Nephron progenitor cell (in vitro differentiated cells): ENCODE measurements around the gene LLGL1.

ENCODE experiments used
- DNase-seq: peaks from one replicate; pipeline ENCODE4 v3.0.0; 2021
- H3K27ac Mint-ChIP-seq: 2 replicates; pipeline ENCODE4 v1.8.0; 2021; ENCODE audit warnings: mild to moderate bottlenecking, moderate library complexity, mixed read lengths
- H3K27me3 Mint-ChIP-seq: 2 replicates; pipeline ENCODE4 v1.8.0; 2021; ENCODE audit warnings: mild to moderate bottlenecking, low read depth, mixed read lengths; ENCODE audit not compliant: poor library complexity
- H3K36me3 Mint-ChIP-seq: 2 replicates; pipeline ENCODE4 v1.8.0; 2021; ENCODE audit warnings: low read depth, mixed read lengths
- H3K4me1 Mint-ChIP-seq: 2 replicates; pipeline ENCODE4 v1.8.0; 2021; ENCODE audit warnings: mixed read lengths
- H3K4me3 Mint-ChIP-seq: 2 replicates; pipeline ENCODE4 v1.8.0; 2021; ENCODE audit warnings: mild to moderate bottlenecking, moderate library complexity, mixed read lengths
- H3K9me3 Mint-ChIP-seq: 2 replicates; pipeline ENCODE4 v1.8.0; 2021; ENCODE audit warnings: mild to moderate bottlenecking, moderate library complexity, mixed read lengths
- CTCF ChIP-seq: fragments of 200-600 bp; sonication (generic); IDR thresholded peaks from 2 replicates; pipeline ENCODE4 v1.5.0; 2021; ENCODE audit warnings: antibody characterized with exemption

The LLGL1 gene

GRCh38 chr17:18227635-18228034 lies 2.2 kb downstream of the LLGL1 start:
- Mint-ChIP-seq H3K4me3 (peak overlapping the region; percentile 98), H3K36me3 (no peaks in the 10 kb centered on the region), H3K27me3 (peaks cover 3% of the 10 kb centered on the region), H3K4me1 (peaks cover 74% of the 10 kb centered on the region), H3K9me3 (no peaks in the 10 kb centered on the region), H3K27ac (peak overlapping the region; percentile 67)
- DNase-seq: no peak
- no peak for TF ChIP-seq CTCF

- Mint-ChIP-seq H3K27ac (peak overlapping the region; percentile 84), H3K36me3 (no peaks in the 10 kb centered on the region), H3K4me1 (peaks cover 74% of the 10 kb centered on the region), H3K27me3 (peaks cover 3% of the 10 kb centered on the region), H3K4me3 (peak overlapping the region; percentile 26), H3K9me3 (no peaks in the 10 kb centered on the region)
- no peak for TF ChIP-seq CTCF
- DNase-seq: no peak
Measured at GRCh38 chr17:18228176-18228682, 2.8 kb downstream of the LLGL1 start.

- TF ChIP-seq CTCF: no peak
- no peaks in the 10 kb centered on the region for H3K9me3 Mint-ChIP-seq
- H3K27ac Mint-ChIP-seq: no peak overlapping the region
- H3K4me1 Mint-ChIP-seq: peaks cover 70% of the 10 kb centered on the region
- H3K4me3 Mint-ChIP-seq: no peak overlapping the region
- no peaks in the 10 kb centered on the region for H3K36me3 Mint-ChIP-seq
- DNase-seq: peak; percentile 22
- peaks cover 3% of the 10 kb centered on the region for H3K27me3 Mint-ChIP-seq
Measured at GRCh38 chr17:18229254-18229653, 3.8 kb downstream of the LLGL1 start.

DNA sequence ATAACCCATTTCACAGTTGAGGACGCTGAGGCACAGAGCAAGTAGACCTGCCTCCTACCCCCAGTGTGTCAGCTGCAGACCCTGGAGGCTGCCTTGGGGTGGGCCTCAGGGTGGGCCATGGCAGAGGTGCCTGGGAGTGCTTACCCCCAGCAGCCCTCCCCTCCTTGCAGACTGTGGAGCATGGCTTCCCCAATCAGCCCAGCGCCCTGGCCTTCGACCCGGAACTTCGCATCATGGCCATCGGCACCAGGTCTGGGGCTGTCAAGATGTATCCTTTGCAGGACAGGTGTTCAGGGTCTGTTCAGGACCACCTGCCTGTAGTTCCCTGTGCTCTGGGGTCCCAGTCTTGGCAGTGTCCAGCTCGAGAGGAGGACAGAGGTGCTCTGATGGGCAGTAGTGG lies 4.3 kb downstream of the LLGL1 start:
- H3K27ac Mint-ChIP-seq: peak overlapping the region; percentile 45
- TF ChIP-seq CTCF: no peak
- DNase-seq: no peak
- H3K9me3 Mint-ChIP-seq: no peaks in the 10 kb centered on the region
- H3K27me3 Mint-ChIP-seq: peaks cover 3% of the 10 kb centered on the region
- H3K36me3 Mint-ChIP-seq: peaks cover 3% of the 10 kb centered on the region
- H3K4me3 Mint-ChIP-seq: no peak overlapping the region
- H3K4me1 Mint-ChIP-seq: peaks cover 64% of the 10 kb centered on the region

DNA sequence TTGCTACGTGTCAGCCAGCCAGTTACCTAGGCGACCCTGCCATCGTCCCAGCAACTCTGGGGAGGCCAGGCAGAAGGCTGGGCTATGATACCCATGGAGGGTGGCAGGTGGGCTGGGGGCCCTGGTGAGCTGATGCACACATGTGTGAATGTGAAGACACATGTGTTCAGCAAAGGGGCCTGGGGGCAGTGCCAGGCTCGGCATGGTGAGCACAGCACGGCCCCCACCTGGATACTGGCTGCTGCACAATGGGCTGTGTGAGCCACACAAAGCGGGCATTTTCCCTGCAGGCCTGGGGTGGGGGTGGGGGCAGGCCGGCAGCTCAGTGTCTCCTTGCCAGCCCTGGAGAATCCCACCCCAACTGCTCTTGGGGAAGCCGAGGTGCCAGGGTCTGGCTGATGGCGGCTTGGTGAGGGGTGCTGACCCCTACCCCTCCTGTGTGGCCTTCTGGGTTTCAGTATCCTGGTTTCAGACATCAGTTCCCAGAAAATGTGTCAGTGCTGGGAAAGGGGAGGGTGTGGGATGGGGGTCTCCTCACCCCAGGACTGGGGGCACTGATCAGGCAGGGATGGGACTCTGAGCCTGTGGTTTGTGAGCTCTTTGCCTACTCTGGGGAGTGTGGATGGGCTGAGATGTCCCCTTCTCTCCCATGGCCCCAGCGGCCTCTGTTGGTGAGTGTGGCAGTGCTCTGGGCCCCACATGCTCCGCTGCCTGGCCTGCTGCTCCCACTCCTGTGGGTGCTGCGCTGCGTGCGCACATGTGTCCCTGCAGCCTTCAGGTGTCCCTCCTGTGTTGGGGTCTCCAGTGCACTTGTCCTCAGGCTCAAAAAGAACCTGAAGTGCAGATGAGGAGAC lies 5.1 kb downstream of the LLGL1 start:
- Mint-ChIP-seq H3K9me3 (no peaks in the 10 kb centered on the region), H3K27ac (peak overlapping the region; percentile 22), H3K4me1 (peaks cover 61% of the 10 kb centered on the region), H3K27me3 (peaks cover 3% of the 10 kb centered on the region), H3K4me3 (no peak overlapping the region), H3K36me3 (peaks cover 6% of the 10 kb centered on the region)
- TF ChIP-seq CTCF: no peak
- no peak for DNase-seq

- peaks cover 60% of the 10 kb centered on the region for H3K4me1 Mint-ChIP-seq
- peak overlapping the region; percentile 74 for H3K27ac Mint-ChIP-seq
- no peak for TF ChIP-seq CTCF
- peak; percentile 40 for DNase-seq
- no peaks in the 10 kb centered on the region for H3K9me3 Mint-ChIP-seq
- peaks cover 3% of the 10 kb centered on the region for H3K27me3 Mint-ChIP-seq
- H3K4me3 Mint-ChIP-seq: peak overlapping the region; percentile 66
- peaks cover 10% of the 10 kb centered on the region for H3K36me3 Mint-ChIP-seq
Measured at GRCh38 chr17:18231164-18231563, 5.7 kb downstream of the LLGL1 start.
